ENCODE measurements around the gene TRIM2. TPM values are rescaled to one million over a fixed set of nuclear protein-coding genes. Genes with fewer than 3 reads are reported as not detected.

Gene TRIM2
- total RNA-seq, 2 experiments from 2014 or later: 0.63 to 1.4 TPM

DNA sequence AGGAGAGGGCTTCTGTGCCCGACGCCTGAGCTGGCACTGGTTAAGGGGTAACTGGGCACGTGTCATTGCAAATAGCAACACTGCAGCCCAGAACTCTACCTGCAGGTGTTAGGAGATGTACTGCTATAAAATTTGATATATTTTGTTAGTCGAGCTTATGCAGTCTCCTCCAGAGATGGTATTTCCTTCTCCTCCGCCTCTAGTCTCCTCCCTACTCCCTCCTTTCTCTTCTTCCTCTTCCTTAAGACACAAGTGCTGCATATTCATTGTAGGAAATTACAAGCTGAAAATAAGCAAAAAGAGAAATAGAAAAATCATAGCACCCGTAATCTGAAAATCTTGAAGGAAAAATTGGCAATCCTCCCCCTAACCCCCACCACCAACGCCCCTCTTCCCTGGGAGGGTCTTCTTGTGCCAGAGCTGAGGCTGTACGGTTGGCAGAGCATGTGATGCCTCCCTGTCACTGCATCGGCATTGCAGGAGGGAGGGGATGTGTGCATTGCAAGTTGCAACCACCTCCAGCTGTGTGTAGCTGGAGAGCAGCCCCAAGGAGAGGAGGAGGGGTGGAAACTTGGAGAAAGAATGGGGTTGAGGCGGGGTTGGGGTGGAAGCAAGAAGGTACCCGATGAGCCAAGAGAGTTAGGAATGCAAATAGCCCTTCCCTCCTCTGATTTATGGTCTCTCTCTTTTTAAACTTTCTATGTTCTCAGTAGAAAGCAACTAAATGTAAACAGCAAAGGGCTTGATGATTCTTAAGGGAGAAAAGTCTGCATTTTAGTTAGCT, 92.0 kb downstream of the TRIM2 start:
- H3K27ac Mint-ChIP-seq: no peak overlapping the region
- TF ChIP-seq, protein P1, sequence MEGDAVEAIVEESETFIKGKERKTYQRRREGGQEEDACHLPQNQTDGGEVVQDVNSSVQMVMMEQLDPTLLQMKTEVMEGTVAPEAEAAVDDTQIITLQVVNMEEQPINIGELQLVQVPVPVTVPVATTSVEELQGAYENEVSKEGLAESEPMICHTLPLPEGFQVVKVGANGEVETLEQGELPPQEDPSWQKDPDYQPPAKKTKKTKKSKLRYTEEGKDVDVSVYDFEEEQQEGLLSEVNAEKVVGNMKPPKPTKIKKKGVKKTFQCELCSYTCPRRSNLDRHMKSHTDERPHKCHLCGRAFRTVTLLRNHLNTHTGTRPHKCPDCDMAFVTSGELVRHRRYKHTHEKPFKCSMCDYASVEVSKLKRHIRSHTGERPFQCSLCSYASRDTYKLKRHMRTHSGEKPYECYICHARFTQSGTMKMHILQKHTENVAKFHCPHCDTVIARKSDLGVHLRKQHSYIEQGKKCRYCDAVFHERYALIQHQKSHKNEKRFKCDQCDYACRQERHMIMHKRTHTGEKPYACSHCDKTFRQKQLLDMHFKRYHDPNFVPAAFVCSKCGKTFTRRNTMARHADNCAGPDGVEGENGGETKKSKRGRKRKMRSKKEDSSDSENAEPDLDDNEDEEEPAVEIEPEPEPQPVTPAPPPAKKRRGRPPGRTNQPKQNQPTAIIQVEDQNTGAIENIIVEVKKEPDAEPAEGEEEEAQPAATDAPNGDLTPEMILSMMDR (IDR thresholded peaks at IDR 0.05): no peak
- peaks cover 13% of the 10 kb centered on the region for H3K9me3 Mint-ChIP-seq
- H3K4me1 Mint-ChIP-seq (ENCODE audit: low read depth): no peaks in the 10 kb centered on the region
- ChIA-PET CTCF (interaction anchor here (0.9 to 1.1 kb wide), 2 partner anchors 153 to 454 kb away, joined by 3 read pairs; no protein-coding TSS in a partner anchor), POLR2A (no interaction called here)
- H3K36me3 Mint-ChIP-seq (ENCODE audit: low read depth): peaks cover 5% of the 10 kb centered on the region
- no peaks in the 10 kb centered on the region for H3K27me3 Mint-ChIP-seq
- DNase-seq (no peak), ATAC-seq (no peak)
- intact Hi-C loops (cut with micrococcal nuclease): no loop called here
- no peak overlapping the region for H3K4me3 Mint-ChIP-seq

DNA sequence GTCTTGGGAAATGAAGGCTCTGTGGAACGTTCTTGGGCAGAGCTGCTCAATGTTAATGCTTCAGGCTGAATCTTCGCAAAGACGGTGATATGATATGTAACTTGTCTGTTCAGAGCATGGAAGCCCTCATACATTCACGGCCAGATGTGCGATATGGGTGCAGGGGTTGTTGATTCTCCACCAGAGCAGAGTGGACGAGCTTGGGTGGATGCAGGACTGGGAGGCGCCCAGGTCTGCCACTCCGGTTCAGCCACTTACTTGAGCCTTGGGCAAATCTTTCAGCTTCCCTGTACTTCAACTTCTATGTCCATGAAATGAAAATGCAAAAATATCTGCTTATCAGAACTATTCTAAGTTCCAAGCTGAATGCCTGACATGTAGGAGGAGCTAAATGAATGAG, 92.9 kb downstream of the TRIM2 start:
- DNase-seq: no peak
- H3K9me3 Mint-ChIP-seq: peaks cover 13% of the 10 kb centered on the region
- no peak overlapping the region for H3K27ac Mint-ChIP-seq
- no peak overlapping the region for H3K4me3 Mint-ChIP-seq
- TF ChIP-seq, protein P1 (IDR thresholded peaks at IDR 0.05): no peak
- no peaks in the 10 kb centered on the region for H3K4me1 Mint-ChIP-seq (ENCODE audit: low read depth)
- ChIA-PET POLR2A (no interaction called here), CTCF (interaction anchor here (0.9 to 1.1 kb wide), 2 partner anchors 154 to 453 kb away, joined by 3 read pairs; no protein-coding TSS in a partner anchor)
- no peaks in the 10 kb centered on the region for H3K27me3 Mint-ChIP-seq
- intact Hi-C loops (cut with micrococcal nuclease): no loop called here
- no peak for ATAC-seq
- peaks cover 5% of the 10 kb centered on the region for H3K36me3 Mint-ChIP-seq (ENCODE audit: low read depth)

- ATAC-seq (no peak), DNase-seq (no peak)
- H3K9me3 Mint-ChIP-seq: no peaks in the 10 kb centered on the region
- TF ChIP-seq, protein P1 (IDR thresholded peaks at IDR 0.05): no peak
- H3K4me1 Mint-ChIP-seq (ENCODE audit: low read depth): no peaks in the 10 kb centered on the region
- no peaks in the 10 kb centered on the region for H3K36me3 Mint-ChIP-seq (ENCODE audit: low read depth)
- CTCF ChIA-PET: interaction anchor here (0.9 kb wide), 1 partner anchor 227 kb away, joined by 3 read pairs; no protein-coding TSS in a partner anchor
- H3K4me3 Mint-ChIP-seq: no peak overlapping the region
- intact Hi-C loops (cut with micrococcal nuclease): no loop called here
- POLR2A ChIA-PET: no interaction called here
- H3K27ac Mint-ChIP-seq: no peak overlapping the region
- H3K27me3 Mint-ChIP-seq: no peaks in the 10 kb centered on the region
Observed at GRCh38 chr4:153310793-153311192, 106.5 kb downstream of the TRIM2 start.

DNA sequence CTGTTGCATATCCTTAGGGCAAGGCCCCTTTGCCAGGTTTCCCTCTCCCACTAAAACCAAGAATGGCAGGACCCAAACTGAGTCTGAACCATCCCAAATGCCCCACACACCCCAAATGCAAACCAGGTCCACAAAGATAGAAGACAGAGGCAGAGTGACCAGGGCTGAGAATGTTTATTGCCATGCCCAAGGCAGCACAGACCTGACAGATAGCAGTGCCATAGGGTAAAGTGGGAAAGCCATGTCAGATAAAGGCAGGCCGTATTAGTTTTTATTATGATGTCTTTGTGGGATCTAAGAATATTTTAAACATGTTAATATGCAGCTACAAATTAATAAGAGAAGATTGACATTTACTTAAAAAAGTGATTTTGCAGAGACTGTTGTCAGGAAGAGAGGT, 110.7 kb downstream of the TRIM2 start:
- Mint-ChIP-seq H3K4me3 (no peak overlapping the region), H3K27ac (no peak overlapping the region), H3K36me3 (ENCODE audit: low read depth) (no peaks in the 10 kb centered on the region), H3K4me1 (ENCODE audit: low read depth) (no peaks in the 10 kb centered on the region), H3K9me3 (no peaks in the 10 kb centered on the region), H3K27me3 (no peaks in the 10 kb centered on the region)
- ChIA-PET CTCF (interaction anchor here (0.9 to 4.5 kb wide), 2 partner anchors 9 to 172 kb away, joined by 3 to 27 read pairs; no protein-coding TSS in a partner anchor), POLR2A (no interaction called here)
- ATAC-seq: no peak
- intact Hi-C loops (cut with micrococcal nuclease): no loop called here
- DNase-seq: no peak
- TF ChIP-seq, protein P1 (IDR thresholded peaks at IDR 0.05): no peak

DNA sequence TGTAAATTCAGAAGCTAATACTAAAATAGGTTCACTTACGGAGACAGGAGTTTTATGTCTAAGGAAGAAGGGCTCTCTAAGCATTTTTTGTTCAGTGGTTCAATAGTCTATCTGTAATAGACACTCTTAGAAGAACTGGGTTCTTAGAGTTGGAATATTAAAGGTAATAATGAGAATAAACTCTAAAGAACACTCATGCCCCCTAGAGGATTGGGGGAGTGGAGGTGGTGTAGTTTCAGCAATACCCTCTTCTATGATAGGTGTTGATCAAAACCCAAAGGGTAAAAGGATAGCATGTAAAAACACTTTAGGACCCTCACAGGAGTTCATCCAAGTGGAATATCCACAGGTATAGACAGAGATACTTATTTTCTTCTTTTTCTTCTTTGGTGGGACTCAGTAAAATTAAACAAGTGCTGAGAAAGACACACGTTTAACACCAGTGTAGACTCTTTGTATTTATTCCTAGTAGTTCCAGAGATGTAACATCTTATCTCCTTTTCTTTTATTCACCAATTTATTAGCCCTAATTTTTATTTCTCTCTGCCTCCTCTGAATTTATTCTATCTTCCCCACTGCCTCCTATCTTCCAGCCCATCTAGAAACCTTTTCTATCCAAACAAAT, 114.6 kb downstream of the TRIM2 start:
- Mint-ChIP-seq H3K4me3 (no peak overlapping the region), H3K27ac (no peak overlapping the region), H3K36me3 (ENCODE audit: low read depth) (no peaks in the 10 kb centered on the region), H3K27me3 (no peaks in the 10 kb centered on the region), H3K4me1 (ENCODE audit: low read depth) (no peaks in the 10 kb centered on the region), H3K9me3 (no peaks in the 10 kb centered on the region)
- TF ChIP-seq, protein P1 (IDR thresholded peaks at IDR 0.05): peak; percentile 82
- peak; percentile 56 for ATAC-seq
- intact Hi-C loops (cut with micrococcal nuclease): loop anchor here (2.0 kb wide), 1 partner anchor 176 kb away; no protein-coding TSS in a partner anchor
- DNase-seq: peak; percentile 43
- ChIA-PET CTCF (interaction anchor here (0.7 to 4.5 kb wide), 22 partner anchors 10 to 324 kb away, joined by 3 to 27 read pairs (median 4); no protein-coding TSS in a partner anchor), POLR2A (no interaction called here)

Data from activated CD8-positive, alpha-beta T cell treated with anti-CD3 and anti-CD28 coated beads for 36 hours (primary cell).